Vagina (tissue), 2 donors: ENCODE results near the gene AP4B1.

ENCODE experiments used
- POLR2A ChIP-seq, 2 donors: fragments of 450-650 bp; IDR thresholded peaks; one replicate each; pipeline ENCODE4 v1.6.1; 2017; ENCODE audit warnings: antibody characterized with exemption in 2 of 2, mild to moderate bottlenecking in 2 of 2, moderate library complexity in 2 of 2
- POLR2AphosphoS5 ChIP-seq, 2 donors: sonication (generic); formaldehyde crosslinking; IDR thresholded peaks; one replicate each; pipeline ENCODE4 v1.9.0; 2017; ENCODE audit warnings: antibody characterized with exemption in 2 of 2, mild to moderate bottlenecking in 2 of 2, low read depth in 1 of 2; ENCODE audit not compliant: insufficient read depth in 1 of 2
- TF ChIP-seq, protein P1 (sequence below), 3 experiments: fragments of 450-650 bp in 2 of 3; fragments of 200-600 bp in 1 of 3; sonication (generic) in 1 of 3; IDR thresholded peaks; one replicate each; pipeline ENCODE4 v1.5.1; 2017 to 2019; ENCODE audit warnings: antibody characterized with exemption in 3 of 3, mild to moderate bottlenecking in 2 of 3, moderate library complexity in 2 of 3

- TF ChIP-seq, protein P1, sequence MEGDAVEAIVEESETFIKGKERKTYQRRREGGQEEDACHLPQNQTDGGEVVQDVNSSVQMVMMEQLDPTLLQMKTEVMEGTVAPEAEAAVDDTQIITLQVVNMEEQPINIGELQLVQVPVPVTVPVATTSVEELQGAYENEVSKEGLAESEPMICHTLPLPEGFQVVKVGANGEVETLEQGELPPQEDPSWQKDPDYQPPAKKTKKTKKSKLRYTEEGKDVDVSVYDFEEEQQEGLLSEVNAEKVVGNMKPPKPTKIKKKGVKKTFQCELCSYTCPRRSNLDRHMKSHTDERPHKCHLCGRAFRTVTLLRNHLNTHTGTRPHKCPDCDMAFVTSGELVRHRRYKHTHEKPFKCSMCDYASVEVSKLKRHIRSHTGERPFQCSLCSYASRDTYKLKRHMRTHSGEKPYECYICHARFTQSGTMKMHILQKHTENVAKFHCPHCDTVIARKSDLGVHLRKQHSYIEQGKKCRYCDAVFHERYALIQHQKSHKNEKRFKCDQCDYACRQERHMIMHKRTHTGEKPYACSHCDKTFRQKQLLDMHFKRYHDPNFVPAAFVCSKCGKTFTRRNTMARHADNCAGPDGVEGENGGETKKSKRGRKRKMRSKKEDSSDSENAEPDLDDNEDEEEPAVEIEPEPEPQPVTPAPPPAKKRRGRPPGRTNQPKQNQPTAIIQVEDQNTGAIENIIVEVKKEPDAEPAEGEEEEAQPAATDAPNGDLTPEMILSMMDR (IDR thresholded peaks at IDR 0.05), result no peak
- TF ChIP-seq POLR2A (IDR thresholded peaks at IDR 0.05) (no peak), POLR2AphosphoS5 (IDR thresholded peaks at IDR 0.05; ENCODE audit: insufficient read depth in 1 of 2, low read depth in 1 of 2) (no peak)
These were observed 3.4 kb downstream of the AP4B1 start for GRCh38 chr1:113901191-113901590.
